Cardiac muscle cell (in vitro differentiated cells and primary cell): ENCODE measurements around the gene SUN1. TPM values are rescaled to one million over a fixed set of nuclear protein-coding genes. Genes with fewer than 3 reads are reported as not detected.

ENCODE experiments used
- DNase-seq, 2 donors: peaks; one replicate each; pipeline versions ENCODE4 v3.0.0 to v3.0.0-alpha.2; 2010 to 2017; ENCODE audit warnings: low read depth in 1 of 2, low spot score in 1 of 2
- H3K27ac ChIP-seq: fragments of 200-600 bp; sonication (generic); 2 replicates; pipeline ENCODE4 v1.5.1; 2016
- H3K27me3 ChIP-seq: fragments of 200-600 bp; sonication (generic); 2 replicates; pipeline ENCODE4 v1.6.0; 2016; ENCODE audit warnings: control low read depth
- H3K36me3 ChIP-seq: fragments of 200-600 bp; sonication (generic); 2 replicates; pipeline ENCODE4 v1.5.1; 2016; ENCODE audit warnings: control low read depth
- H3K4me1 ChIP-seq: fragments of 200-600 bp; sonication (generic); 2 replicates; pipeline ENCODE4 v1.8.1; 2017; ENCODE audit warnings: low read depth, mild to moderate bottlenecking, mixed run types
- H3K4me3 ChIP-seq: fragments of 200-600 bp; sonication (generic); 2 replicates; pipeline ENCODE4 v1.5.1; 2016; ENCODE audit warnings: mild to moderate bottlenecking
- H3K9me3 ChIP-seq: fragments of 200-600 bp; sonication (generic); 2 replicates; pipeline ENCODE4 v1.5.1; 2017; ENCODE audit warnings: low read depth, mild to moderate bottlenecking, control low read depth
- polyA plus RNA-seq: library from polyadenylated mRNA; unstranded; fragments of >200 nt; fragmentation: Nextera tagmentation; extraction: Ambion mirVana; gene quantifications from 2 replicates; pipeline ENCODE4 v1.2.1, GENCODE V29; 2016
- total RNA-seq: library from RNA; depleted of rRNA; stranded (reverse); fragments of >200 nt; gene quantifications from 2 replicates; pipeline ENCODE4 v1.2.3, GENCODE V29; 2016
- TF ChIP-seq, protein P1 (sequence below): IDR thresholded peaks from 2 replicates; pipeline ENCODE4 v1.5.1; 2012; ENCODE audit warnings: low read depth, mild to moderate bottlenecking, low read length

The SUN1 gene
- total and polyA plus RNA-seq, 2 experiments from 2014 or later, result 172 to 188 TPM

DNA sequence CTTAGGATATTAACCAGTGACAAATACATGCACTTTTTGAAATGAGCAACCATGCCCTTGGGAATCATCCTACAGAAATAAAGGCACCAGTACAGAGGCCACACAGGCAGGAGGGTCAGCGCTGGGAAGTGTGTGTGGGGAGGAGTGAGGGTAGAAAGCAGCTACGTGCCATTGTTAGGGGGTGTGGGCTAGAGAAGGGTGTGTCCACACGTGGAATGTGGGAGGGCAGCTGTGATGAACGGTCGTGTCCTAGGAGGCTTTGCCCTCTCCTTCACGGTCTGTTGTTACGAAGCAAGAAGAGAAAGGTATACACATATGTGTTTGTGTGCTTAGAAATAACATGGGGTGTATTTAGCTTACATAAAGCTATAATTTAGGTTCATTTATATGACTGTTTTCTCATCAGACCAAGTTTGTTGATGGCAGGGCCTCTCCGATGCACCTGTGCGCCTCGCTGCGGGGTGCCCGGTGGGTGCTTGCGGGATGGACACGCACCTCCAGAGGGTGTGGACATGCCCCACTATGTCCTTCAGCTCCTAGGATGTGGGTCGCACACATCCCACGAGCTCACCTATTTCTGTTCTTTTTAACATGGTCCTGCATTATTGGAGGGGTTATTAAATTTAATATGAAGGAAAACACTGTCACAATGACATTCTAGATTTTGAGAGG lies 27.2 kb downstream of the SUN1 start:
- Histone ChIP-seq H3K27ac (no peak overlapping the region), H3K36me3 (peaks cover 71% of the 10 kb centered on the region), H3K27me3 (no peaks in the 10 kb centered on the region), H3K4me3 (no peak overlapping the region), H3K4me1 (no peaks in the 10 kb centered on the region), H3K9me3 (no peaks in the 10 kb centered on the region)
- no peak for DNase-seq
- TF ChIP-seq, protein P1, sequence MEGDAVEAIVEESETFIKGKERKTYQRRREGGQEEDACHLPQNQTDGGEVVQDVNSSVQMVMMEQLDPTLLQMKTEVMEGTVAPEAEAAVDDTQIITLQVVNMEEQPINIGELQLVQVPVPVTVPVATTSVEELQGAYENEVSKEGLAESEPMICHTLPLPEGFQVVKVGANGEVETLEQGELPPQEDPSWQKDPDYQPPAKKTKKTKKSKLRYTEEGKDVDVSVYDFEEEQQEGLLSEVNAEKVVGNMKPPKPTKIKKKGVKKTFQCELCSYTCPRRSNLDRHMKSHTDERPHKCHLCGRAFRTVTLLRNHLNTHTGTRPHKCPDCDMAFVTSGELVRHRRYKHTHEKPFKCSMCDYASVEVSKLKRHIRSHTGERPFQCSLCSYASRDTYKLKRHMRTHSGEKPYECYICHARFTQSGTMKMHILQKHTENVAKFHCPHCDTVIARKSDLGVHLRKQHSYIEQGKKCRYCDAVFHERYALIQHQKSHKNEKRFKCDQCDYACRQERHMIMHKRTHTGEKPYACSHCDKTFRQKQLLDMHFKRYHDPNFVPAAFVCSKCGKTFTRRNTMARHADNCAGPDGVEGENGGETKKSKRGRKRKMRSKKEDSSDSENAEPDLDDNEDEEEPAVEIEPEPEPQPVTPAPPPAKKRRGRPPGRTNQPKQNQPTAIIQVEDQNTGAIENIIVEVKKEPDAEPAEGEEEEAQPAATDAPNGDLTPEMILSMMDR, result no peak

- Histone ChIP-seq H3K4me1 (no peaks in the 10 kb centered on the region), H3K27ac (no peak overlapping the region), H3K9me3 (no peaks in the 10 kb centered on the region), H3K27me3 (no peaks in the 10 kb centered on the region), H3K36me3 (peaks cover 69% of the 10 kb centered on the region), H3K4me3 (no peak overlapping the region)
- TF ChIP-seq, protein P1, result no peak
- no peak for DNase-seq
Observed at GRCh38 chr7:860149-860548, 27.9 kb downstream of the SUN1 start.

DNA sequence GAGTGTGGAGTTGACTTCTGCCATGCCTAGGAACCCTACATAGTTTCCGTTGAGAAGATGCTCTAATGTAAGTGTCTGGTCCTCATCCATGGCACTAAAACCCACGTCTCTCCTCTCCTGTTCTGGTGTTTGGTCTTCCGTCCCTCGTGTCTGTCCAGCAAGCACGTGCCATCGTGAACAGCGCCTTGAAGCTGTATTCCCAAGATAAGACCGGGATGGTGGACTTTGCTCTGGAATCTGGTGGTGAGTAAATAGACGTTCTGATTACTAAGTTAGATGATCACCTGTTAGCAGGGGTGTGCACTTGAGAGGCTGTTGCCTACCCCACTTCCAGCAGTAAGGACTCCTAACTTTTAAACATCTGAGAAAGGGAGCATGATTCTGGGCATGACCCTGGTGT lies 28.9 kb downstream of the SUN1 start:
- Histone ChIP-seq H3K4me1 (no peaks in the 10 kb centered on the region), H3K4me3 (no peak overlapping the region), H3K36me3 (peaks cover 70% of the 10 kb centered on the region), H3K27me3 (no peaks in the 10 kb centered on the region), H3K9me3 (no peaks in the 10 kb centered on the region), H3K27ac (no peak overlapping the region)
- TF ChIP-seq, protein P1, result no peak
- no peak for DNase-seq

- no peaks in the 10 kb centered on the region for H3K9me3 ChIP-seq
- DNase-seq, result no peak
- no peaks in the 10 kb centered on the region for H3K27me3 ChIP-seq
- no peak overlapping the region for H3K27ac ChIP-seq
- H3K4me3 ChIP-seq, result no peak overlapping the region
- TF ChIP-seq, protein P1, result no peak
- H3K4me1 ChIP-seq, result no peaks in the 10 kb centered on the region
- H3K36me3 ChIP-seq, result peaks cover 67% of the 10 kb centered on the region
Observed at GRCh38 chr7:862157-862556, 29.9 kb downstream of the SUN1 start.

- Histone ChIP-seq H3K4me1 (no peaks in the 10 kb centered on the region), H3K27me3 (no peaks in the 10 kb centered on the region), H3K9me3 (no peaks in the 10 kb centered on the region), H3K4me3 (no peak overlapping the region), H3K27ac (no peak overlapping the region), H3K36me3 (peaks cover 58% of the 10 kb centered on the region)
- no peak for DNase-seq
- TF ChIP-seq, protein P1, result no peak
Observed at GRCh38 chr7:863106-863505, 30.8 kb downstream of the SUN1 start.

DNA sequence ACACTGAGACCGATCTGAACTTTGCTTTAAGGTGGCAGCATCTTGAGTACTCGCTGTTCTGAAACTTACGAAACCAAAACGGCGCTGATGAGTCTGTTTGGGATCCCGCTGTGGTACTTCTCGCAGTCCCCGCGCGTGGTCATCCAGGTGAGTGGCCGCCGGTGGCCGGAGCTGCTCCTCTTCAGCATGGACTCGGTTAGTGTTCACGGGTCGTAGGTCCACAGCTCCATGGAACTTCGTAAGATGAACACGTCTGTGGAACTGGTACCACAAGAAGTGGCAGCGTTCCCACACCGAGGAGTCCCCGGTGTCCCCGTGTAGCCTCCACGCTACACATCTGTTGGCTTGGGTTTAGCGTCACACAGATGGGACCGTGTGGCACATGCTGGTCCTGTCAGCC lies 33.6 kb downstream of the SUN1 start:
- TF ChIP-seq, protein P1, result no peak
- H3K36me3 ChIP-seq, result peaks cover 47% of the 10 kb centered on the region
- no peak overlapping the region for H3K4me3 ChIP-seq
- H3K4me1 ChIP-seq, result no peaks in the 10 kb centered on the region
- no peaks in the 10 kb centered on the region for H3K27me3 ChIP-seq
- DNase-seq, result no peak
- no peak overlapping the region for H3K27ac ChIP-seq
- H3K9me3 ChIP-seq, result no peaks in the 10 kb centered on the region
